GM23338 (cell line): ENCODE results near the gene KIF1A. TPM values are rescaled to one million over a fixed set of nuclear protein-coding genes. Genes with fewer than 3 reads are reported as not detected.
A peak's percentile ranks its signal among the peaks of the same experiment; 100 is the strongest.

Source experiments
- ATAC-seq: fragments of 200-7000 bp; cut with Tn5 transposase; 3 replicates; pipeline ENCODE4 v1.9.1; 2020
- DNase-seq: peaks from one replicate; pipeline ENCODE4 v3.0.0-alpha.2; 2015; ENCODE audit warnings: low spot score
- H2AFZ ChIP-seq: fragments of 200-600 bp; sonication (generic); 2 replicates; pipeline ENCODE4 v1.8.0; 2016; ENCODE audit warnings: antibody characterized with exemption, mild to moderate bottlenecking, moderate library complexity
- H3F3A ChIP-seq: fragments of 200-600 bp; sonication (generic); replicated peaks from 2 replicates; pipeline ENCODE4 v1.8.0; 2017; ENCODE audit warnings: antibody characterized with exemption, mixed run types, low read depth
- H3K27ac ChIP-seq: fragments of 200-600 bp; sonication (generic); 2 replicates; pipeline ENCODE4 v1.6.1; 2016; ENCODE audit warnings: low read depth
- H3K27me3 ChIP-seq: fragments of 200-600 bp; sonication (generic); 2 replicates; pipeline ENCODE4 v1.8.0; 2016; ENCODE audit warnings: mild to moderate bottlenecking, mixed run types, moderate library complexity; ENCODE audit not compliant: insufficient read depth
- H3K36me3 ChIP-seq: fragments of 200-600 bp; sonication (generic); 2 replicates; pipeline ENCODE4 v1.8.0; 2016; ENCODE audit warnings: mild to moderate bottlenecking; ENCODE audit not compliant: insufficient read depth
- H3K4me1 ChIP-seq: fragments of 200-600 bp; sonication (generic); 2 replicates; pipeline ENCODE4 v1.8.0; 2016; ENCODE audit warnings: mild to moderate bottlenecking, moderate library complexity; ENCODE audit not compliant: insufficient read depth
- H3K4me2 ChIP-seq: fragments of 200-600 bp; sonication (generic); 2 replicates; pipeline ENCODE4 v1.7.1; 2017; ENCODE audit warnings: mixed run types
- H3K4me3 ChIP-seq: fragments of 200-600 bp; sonication (generic); 2 replicates; pipeline ENCODE4 v1.6.1; 2016; ENCODE audit warnings: mixed run types
- H3K79me2 ChIP-seq: fragments of 200-600 bp; sonication (generic); replicated peaks from 2 replicates; pipeline ENCODE4 v1.8.0; 2017; ENCODE audit warnings: mild to moderate bottlenecking; ENCODE audit not compliant: insufficient read depth
- H3K9me2 ChIP-seq: fragments of 200-600 bp; sonication (generic); 2 replicates; pipeline ENCODE4 v1.8.0; 2017; ENCODE audit not compliant: insufficient read depth
- H4K20me1 ChIP-seq: fragments of 200-600 bp; sonication (generic); replicated peaks from 2 replicates; pipeline ENCODE4 v1.8.0; 2017; ENCODE audit warnings: mild to moderate bottlenecking; ENCODE audit not compliant: insufficient read depth
- H3K27ac Mint-ChIP-seq: 2 replicates; pipeline ENCODE4 v1.8.0; 2020; ENCODE audit warnings: inconsistent platforms, mild to moderate bottlenecking, moderate library complexity, mixed read lengths
- H3K27me3 Mint-ChIP-seq: 3 replicates; pipeline ENCODE4 v1.8.0; 2022; ENCODE audit warnings: low read depth, mild to moderate bottlenecking, moderate library complexity, mixed read lengths, inconsistent platforms; ENCODE audit not compliant: insufficient read depth, poor library complexity
- H3K36me3 Mint-ChIP-seq: 3 replicates; pipeline ENCODE4 v1.8.0; 2021; ENCODE audit warnings: low read depth, mild to moderate bottlenecking, inconsistent platforms, moderate library complexity, mixed read lengths
- H3K4me1 Mint-ChIP-seq: 3 replicates; pipeline ENCODE4 v1.8.0; 2020; ENCODE audit warnings: mild to moderate bottlenecking, inconsistent platforms, mixed read lengths
- H3K4me3 Mint-ChIP-seq: 3 replicates; pipeline ENCODE4 v1.8.0; 2021; ENCODE audit warnings: moderate library complexity, mild to moderate bottlenecking, inconsistent platforms, mixed read lengths
- H3K9me3 Mint-ChIP-seq: 3 replicates; pipeline ENCODE4 v1.8.0; 2020; ENCODE audit warnings: moderate library complexity, mild to moderate bottlenecking, inconsistent platforms, mixed read lengths
- EZH2 ChIP-seq: fragments of 200-600 bp; sonication (generic); IDR thresholded peaks from one replicate; pipeline ENCODE4 v1.8.0; 2017; ENCODE audit warnings: antibody characterized with exemption, mild to moderate bottlenecking, low read depth; ENCODE audit not compliant: unreplicated experiment
- polyA plus RNA-seq: library from polyadenylated mRNA; unstranded; fragments of >200 nt; fragmentation: Nextera tagmentation; extraction: Ambion mirVana; gene quantifications from 2 replicates; pipeline ENCODE4 v1.2.1, GENCODE V29; 2016
- total RNA-seq: library from RNA; depleted of rRNA; stranded (reverse); fragments of >200 nt; shearing (Covaris generic); gene quantifications from 2 replicates; pipeline ENCODE4 v1.2.3, GENCODE V29; 2014
- TF ChIP-seq, protein P1 (sequence below): fragments of 250-450 bp; sonication (Bioruptor Pico); IDR thresholded peaks from 2 replicates; pipeline ENCODE4 v1.5.0; 2020; ENCODE audit warnings: mild to moderate bottlenecking, moderate library complexity

KIF1A gene
- total and polyA plus RNA-seq, 2 experiments from 2014 or later: 169 to 214 TPM

DNA sequence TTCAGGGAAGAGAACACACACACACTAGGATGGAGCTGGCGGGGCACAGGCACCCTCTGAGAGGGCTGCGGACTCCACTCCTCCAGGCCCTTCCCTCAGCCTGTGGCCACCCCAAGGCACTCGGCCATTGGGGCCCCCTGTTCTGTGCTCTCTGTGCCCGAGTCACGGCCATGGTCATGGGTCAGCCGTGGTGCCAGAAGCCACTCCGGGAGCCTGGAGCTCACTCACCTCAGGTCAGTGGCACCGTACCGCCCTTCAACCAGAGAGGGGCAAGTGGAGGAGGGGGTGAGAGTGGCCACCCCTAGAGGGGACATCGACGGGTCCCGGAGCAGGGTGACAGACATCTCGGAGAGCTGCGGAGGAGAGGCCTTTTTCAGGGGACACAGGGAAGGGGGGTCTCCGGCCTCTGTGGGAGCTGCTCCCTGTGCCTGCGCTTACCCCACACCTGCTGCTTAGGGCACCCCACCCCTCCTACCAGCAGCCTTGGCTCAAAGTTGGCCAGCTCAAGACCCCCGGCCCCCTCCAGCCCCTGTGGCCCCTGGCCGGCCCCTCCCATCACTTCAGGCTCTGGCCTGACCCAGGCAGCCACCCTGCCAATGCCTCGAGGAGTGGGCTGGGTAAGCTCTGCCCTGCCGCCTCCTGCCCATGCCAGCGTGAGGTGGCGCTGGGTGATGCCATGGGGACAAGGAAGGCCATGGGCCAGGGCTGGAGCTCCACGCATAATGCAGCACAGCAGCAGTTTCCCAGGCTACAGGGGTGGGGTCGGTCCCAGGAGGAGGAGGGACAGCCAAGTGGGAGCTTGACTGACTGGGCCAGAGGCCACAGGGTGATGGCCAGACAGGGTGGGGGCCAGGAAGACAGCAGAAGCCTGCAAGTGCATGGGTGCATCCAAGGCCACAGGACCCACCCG lies 99.1 kb downstream of the KIF1A start:
- Histone ChIP-seq H2AFZ (no peak overlapping the region), H4K20me1 (no peaks in the 10 kb centered on the region; the same call in 1 of the 2 replicates), H3K9me2 (no peaks in the 10 kb centered on the region), H3K79me2 (no peaks in the 10 kb centered on the region), H3K4me2 (no peak overlapping the region), H3K27ac (no peak overlapping the region), H3K4me3 (no peak overlapping the region), H3K4me1 (no peaks in the 10 kb centered on the region), H3F3A (no peaks in the 10 kb centered on the region), H3K27me3 (no peaks in the 10 kb centered on the region), H3K36me3 (peaks cover 11% of the 10 kb centered on the region; the same call in 1 of the 2 replicates)
- DNase-seq: no peak
- Mint-ChIP-seq H3K36me3 (peaks cover 51% of the 10 kb centered on the region), H3K9me3 (peaks cover 4% of the 10 kb centered on the region; the same call in 1 of the 3 replicates), H3K4me3 (no peak overlapping the region), H3K27me3 (peaks cover 31% of the 10 kb centered on the region), H3K4me1 (no peaks in the 10 kb centered on the region), H3K27ac (peak overlapping the region; percentile 47; the same call in 1 of the 2 replicates)
- no peak for ATAC-seq
- no peak for TF ChIP-seq EZH2
- TF ChIP-seq, protein P1, sequence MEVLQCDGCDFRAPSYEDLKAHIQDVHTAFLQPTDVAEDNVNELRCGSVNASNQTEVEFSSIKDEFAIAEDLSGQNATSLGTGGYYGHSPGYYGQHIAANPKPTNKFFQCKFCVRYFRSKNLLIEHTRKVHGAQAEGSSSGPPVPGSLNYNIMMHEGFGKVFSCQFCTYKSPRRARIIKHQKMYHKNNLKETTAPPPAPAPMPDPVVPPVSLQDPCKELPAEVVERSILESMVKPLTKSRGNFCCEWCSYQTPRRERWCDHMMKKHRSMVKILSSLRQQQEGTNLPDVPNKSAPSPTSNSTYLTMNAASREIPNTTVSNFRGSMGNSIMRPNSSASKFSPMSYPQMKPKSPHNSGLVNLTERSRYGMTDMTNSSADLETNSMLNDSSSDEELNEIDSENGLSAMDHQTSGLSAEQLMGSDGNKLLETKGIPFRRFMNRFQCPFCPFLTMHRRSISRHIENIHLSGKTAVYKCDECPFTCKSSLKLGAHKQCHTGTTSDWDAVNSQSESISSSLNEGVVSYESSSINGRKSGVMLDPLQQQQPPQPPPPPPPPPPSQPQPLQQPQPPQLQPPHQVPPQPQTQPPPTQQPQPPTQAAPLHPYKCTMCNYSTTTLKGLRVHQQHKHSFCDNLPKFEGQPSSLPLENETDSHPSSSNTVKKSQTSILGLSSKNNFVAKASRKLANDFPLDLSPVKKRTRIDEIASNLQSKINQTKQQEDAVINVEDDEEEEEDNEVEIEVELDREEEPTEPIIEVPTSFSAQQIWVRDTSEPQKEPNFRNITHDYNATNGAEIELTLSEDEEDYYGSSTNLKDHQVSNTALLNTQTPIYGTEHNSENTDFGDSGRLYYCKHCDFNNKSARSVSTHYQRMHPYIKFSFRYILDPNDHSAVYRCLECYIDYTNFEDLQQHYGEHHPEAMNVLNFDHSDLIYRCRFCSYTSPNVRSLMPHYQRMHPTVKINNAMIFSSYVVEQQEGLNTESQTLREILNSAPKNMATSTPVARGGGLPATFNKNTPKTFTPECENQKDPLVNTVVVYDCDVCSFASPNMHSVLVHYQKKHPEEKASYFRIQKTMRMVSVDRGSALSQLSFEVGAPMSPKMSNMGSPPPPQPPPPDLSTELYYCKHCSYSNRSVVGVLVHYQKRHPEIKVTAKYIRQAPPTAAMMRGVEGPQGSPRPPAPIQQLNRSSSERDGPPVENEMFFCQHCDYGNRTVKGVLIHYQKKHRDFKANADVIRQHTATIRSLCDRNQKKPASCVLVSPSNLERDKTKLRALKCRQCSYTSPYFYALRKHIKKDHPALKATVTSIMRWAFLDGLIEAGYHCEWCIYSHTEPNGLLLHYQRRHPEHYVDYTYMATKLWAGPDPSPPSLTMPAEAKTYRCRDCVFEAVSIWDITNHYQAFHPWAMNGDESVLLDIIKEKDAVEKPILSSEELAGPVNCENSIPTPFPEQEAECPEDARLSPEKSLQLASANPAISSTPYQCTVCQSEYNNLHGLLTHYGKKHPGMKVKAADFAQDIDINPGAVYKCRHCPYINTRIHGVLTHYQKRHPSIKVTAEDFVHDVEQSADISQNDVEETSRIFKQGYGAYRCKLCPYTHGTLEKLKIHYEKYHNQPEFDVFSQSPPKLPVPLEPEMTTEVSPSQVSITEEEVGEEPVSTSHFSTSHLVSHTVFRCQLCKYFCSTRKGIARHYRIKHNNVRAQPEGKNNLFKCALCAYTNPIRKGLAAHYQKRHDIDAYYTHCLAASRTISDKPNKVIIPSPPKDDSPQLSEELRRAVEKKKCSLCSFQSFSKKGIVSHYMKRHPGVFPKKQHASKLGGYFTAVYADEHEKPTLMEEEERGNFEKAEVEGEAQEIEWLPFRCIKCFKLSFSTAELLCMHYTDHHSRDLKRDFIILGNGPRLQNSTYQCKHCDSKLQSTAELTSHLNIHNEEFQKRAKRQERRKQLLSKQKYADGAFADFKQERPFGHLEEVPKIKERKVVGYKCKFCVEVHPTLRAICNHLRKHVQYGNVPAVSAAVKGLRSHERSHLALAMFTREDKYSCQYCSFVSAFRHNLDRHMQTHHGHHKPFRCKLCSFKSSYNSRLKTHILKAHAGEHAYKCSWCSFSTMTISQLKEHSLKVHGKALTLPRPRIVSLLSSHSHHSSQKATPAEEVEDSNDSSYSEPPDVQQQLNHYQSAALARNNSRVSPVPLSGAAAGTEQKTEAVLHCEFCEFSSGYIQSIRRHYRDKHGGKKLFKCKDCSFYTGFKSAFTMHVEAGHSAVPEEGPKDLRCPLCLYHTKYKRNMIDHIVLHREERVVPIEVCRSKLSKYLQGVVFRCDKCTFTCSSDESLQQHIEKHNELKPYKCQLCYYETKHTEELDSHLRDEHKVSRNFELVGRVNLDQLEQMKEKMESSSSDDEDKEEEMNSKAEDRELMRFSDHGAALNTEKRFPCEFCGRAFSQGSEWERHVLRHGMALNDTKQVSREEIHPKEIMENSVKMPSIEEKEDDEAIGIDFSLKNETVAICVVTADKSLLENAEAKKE (CRISPR knock-in tag): no peak
